ENCODE measurements around the gene SLC6A12.

The SLC6A12 gene

DNA sequence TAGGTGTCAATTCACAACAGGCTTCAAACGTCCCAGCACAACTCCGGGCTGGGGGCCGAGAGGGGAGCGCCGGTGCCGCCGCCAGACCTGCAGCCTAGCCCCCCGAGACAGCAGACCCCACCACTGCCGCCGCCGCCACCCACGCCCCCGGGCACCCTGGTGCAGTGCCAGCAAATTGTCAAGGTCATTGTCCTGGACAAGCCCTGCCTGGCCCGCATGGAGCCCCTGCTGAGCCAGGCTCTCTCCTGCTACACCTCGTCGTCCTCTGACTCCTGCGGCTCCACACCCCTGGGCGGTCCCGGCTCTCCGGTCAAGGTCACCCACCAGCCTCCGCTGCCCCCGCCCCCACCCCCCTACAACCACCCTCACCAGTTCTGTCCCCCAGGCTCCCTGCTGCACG is 39.4 kb downstream of the SLC6A12 start:
- WGBS, 2 donors (ENCODE audit: extremely low coverage in 2 of 2, insufficient read length in 2 of 2, insufficient replicate concordance in 1 of 2) = no CpG with 5 or more reads among the region's 23 CpGs
- Histone ChIP-seq H3K27me3 (ENCODE audit: control insufficient read depth in 3 of 3, insufficient read depth in 3 of 3, low read depth in 1 of 3, low read length in 3 of 3) (peaks cover 0 to 43% (median 0%) of the 10 kb centered on the region in 3 experiments), H4K8ac (ENCODE audit: low read depth, low read length) (no peak overlapping the region), H3K79me1 (ENCODE audit: low read depth, low read length) (no peaks in the 10 kb centered on the region), H4K91ac (ENCODE audit: low read depth, low read length, poor library complexity) (peak overlapping the region; percentile 64), H2BK12ac (ENCODE audit: low read length) (no peak overlapping the region), H3K27ac (replicated peaks; ENCODE audit: low read length) (no peak overlapping the region), H2BK120ac (ENCODE audit: low read depth, low read length) (no peak overlapping the region), H2AK5ac (ENCODE audit: low read depth, low read length) (peak overlapping the region; percentile 87), H3K4me1 (ENCODE audit: control insufficient read depth in 2 of 2, insufficient read depth in 1 of 2, low read depth in 1 of 2, low read length in 2 of 2) (peaks cover 5 to 28% of the 10 kb centered on the region in 2 donors), H3K23ac (ENCODE audit: low read depth, low read length, poor library complexity) (no peak overlapping the region), H3K4me3 (ENCODE audit: low read length in 2 of 2) (no peak overlapping the region), H3K4me2 (ENCODE audit: insufficient read depth, low read length, poor library complexity, severe bottlenecking) (no peak overlapping the region), H2BK15ac (ENCODE audit: low read length) (no peak overlapping the region), H2BK5ac (ENCODE audit: low read length) (no peak overlapping the region), H3K9me3 (replicated peaks in 1 of 2; ENCODE audit: control insufficient read depth in 2 of 2, insufficient read depth in 1 of 2, low read depth in 1 of 2, low read length in 2 of 2) (no peaks in the 10 kb centered on the region), H2AFZ (ENCODE audit: low read length) (no peak overlapping the region), H3K36me3 (replicated peaks in 1 of 2; ENCODE audit: control insufficient read depth in 2 of 2, insufficient read depth in 2 of 2, low read length in 2 of 2) (no peaks in the 10 kb centered on the region), H3K18ac (ENCODE audit: low read length) (no peak overlapping the region), H3K4ac (ENCODE audit: low read length) (no peak overlapping the region), H3K14ac (ENCODE audit: low read length) (no peak overlapping the region), H3K9ac (ENCODE audit: low read depth, low read length, poor library complexity) (no peak overlapping the region)
- no peak for DNase-seq (ENCODE audit: low spot score)

DNA sequence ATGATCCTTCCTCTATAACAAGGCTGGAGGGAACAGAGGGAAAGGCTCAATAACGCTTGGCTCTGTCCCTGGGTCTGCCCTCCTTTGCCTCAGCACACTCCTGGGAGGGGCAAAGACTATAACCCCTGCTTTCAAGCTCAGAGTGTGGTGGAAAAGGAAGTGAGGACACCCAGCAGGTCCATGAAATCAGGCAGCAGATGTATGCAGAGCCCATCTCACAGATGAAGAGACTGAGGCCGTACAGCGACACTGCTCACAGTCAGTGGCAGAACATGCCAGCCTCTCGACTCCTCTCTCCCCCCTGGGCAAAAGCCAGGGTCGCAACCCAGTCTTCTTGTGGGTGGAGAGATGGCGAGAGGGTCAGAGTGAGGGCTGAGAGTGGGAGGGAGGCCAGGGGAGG is 39.8 kb downstream of the SLC6A12 start:
- no CpG with 5 or more reads among the region's 6 CpGs for WGBS, 2 donors (ENCODE audit: extremely low coverage in 2 of 2, insufficient read length in 2 of 2, insufficient replicate concordance in 1 of 2)
- Histone ChIP-seq H3K79me1 (ENCODE audit: low read depth, low read length) (no peaks in the 10 kb centered on the region), H3K36me3 (replicated peaks in 1 of 2; ENCODE audit: control insufficient read depth in 2 of 2, insufficient read depth in 2 of 2, low read length in 2 of 2) (no peaks in the 10 kb centered on the region), H3K4ac (ENCODE audit: low read length) (no peak overlapping the region), H3K14ac (ENCODE audit: low read length) (no peak overlapping the region), H3K4me1 (ENCODE audit: control insufficient read depth in 2 of 2, insufficient read depth in 1 of 2, low read depth in 1 of 2, low read length in 2 of 2) (peaks cover 5 to 30% of the 10 kb centered on the region in 2 donors), H3K9ac (ENCODE audit: low read depth, low read length, poor library complexity) (no peak overlapping the region), H2BK5ac (ENCODE audit: low read length) (no peak overlapping the region), H3K9me3 (replicated peaks in 1 of 2; ENCODE audit: control insufficient read depth in 2 of 2, insufficient read depth in 1 of 2, low read depth in 1 of 2, low read length in 2 of 2) (no peaks in the 10 kb centered on the region), H4K91ac (ENCODE audit: low read depth, low read length, poor library complexity) (no peak overlapping the region), H3K27me3 (ENCODE audit: control insufficient read depth in 3 of 3, insufficient read depth in 3 of 3, low read depth in 1 of 3, low read length in 3 of 3) (peaks cover 0 to 43% (median 0%) of the 10 kb centered on the region in 3 experiments), H3K4me2 (ENCODE audit: insufficient read depth, low read length, poor library complexity, severe bottlenecking) (no peak overlapping the region), H4K8ac (ENCODE audit: low read depth, low read length) (no peak overlapping the region), H3K23ac (ENCODE audit: low read depth, low read length, poor library complexity) (no peak overlapping the region), H2BK15ac (ENCODE audit: low read length) (no peak overlapping the region), H3K18ac (ENCODE audit: low read length) (peak overlapping the region; percentile 20), H2BK12ac (ENCODE audit: low read length) (no peak overlapping the region), H2BK120ac (ENCODE audit: low read depth, low read length) (no peak overlapping the region), H2AFZ (ENCODE audit: low read length) (no peak overlapping the region), H3K27ac (replicated peaks; ENCODE audit: low read length) (no peak overlapping the region), H3K4me3 (ENCODE audit: low read length in 2 of 2) (no peak overlapping the region), H2AK5ac (ENCODE audit: low read depth, low read length) (no peak overlapping the region)
- no peak for DNase-seq (ENCODE audit: low spot score)

DNA sequence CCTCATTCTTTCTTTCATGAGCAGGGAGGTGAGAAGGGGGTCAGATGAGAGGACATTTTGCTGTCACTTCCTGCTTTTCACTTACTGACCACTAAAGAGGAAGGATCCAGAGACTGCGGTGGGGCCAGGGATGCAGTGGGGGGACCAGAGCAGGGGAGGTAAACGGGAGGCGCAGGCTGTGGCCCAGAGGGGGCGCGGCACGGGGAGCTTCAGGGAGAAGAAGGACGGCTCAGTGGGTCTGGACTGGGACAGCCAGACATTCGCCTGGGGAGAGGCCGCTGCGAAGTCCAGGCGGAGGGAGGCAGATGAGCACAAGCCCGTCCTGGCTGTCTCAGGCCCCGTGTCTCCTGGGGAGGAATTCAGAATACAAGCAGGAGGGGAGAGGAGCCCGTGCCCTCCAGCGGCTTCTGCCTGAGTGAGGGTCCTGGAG is 41.2 kb downstream of the SLC6A12 start:
- peaks cover 5 to 34% of the 10 kb centered on the region in 2 donors for H3K4me1 ChIP-seq (ENCODE audit: control insufficient read depth in 2 of 2, insufficient read depth in 1 of 2, low read depth in 1 of 2, low read length in 2 of 2)

DNA sequence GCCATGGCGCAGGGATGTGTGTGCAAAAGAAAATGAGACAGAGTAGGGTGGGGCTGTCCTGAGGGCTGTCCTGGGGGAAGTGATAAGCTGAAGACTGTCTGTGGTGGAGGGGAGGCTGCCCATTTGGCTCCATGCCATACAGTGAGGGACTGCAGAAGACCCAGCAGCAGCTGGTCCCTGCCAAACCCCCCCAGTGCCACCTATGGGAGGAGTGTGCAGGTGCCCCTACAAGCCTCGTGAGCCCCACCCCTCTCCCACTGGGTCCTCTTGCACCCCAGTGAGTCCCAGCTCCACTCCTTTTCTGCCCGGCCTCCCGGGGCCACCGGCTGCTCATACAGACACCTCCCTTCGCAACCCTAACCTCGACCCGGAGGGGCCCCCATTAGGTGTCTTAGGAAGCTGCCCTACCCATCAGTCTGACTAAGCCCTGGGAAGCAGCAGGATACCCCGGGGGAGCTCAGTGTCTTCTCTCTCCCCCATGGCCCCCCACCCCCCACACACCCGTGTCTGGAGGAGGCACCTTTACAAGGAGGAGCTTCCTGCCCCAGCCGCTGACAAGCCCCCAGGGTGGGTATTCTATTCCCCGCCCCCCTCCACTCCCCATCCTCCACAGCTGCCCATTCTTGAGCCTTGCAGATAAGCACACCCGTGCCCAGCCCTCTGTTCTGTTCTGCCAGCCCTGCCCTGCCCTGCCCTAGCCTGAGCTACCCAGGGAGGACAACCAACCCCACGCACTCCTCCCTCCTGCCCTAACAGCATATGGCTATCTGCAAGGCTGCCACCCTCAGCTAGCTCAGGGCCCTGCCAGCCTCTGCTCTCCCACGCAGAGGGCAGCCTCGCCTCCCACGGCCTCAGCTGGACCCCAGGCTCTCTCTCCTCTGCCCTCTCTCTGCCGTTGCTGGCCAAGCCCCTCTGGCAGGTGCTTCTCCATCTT is 41.9 kb downstream of the SLC6A12 start:
- peaks cover 0 to 53% (median 0%) of the 10 kb centered on the region in 3 experiments for H3K27me3 ChIP-seq (ENCODE audit: control insufficient read depth in 3 of 3, insufficient read depth in 3 of 3, low read depth in 1 of 3, low read length in 3 of 3)
- H3K4me3 ChIP-seq (ENCODE audit: low read length in 2 of 2) = no peak overlapping the region
- H4K91ac ChIP-seq (ENCODE audit: low read depth, low read length, poor library complexity) = no peak overlapping the region
- no peaks in the 10 kb centered on the region for H3K79me1 ChIP-seq (ENCODE audit: low read depth, low read length)
- H4K8ac ChIP-seq (ENCODE audit: low read depth, low read length) = no peak overlapping the region
- peak overlapping the region; percentile 94 for H2AK5ac ChIP-seq (ENCODE audit: low read depth, low read length)
- no CpG with 5 or more reads among the region's 18 CpGs for WGBS, 2 donors (ENCODE audit: extremely low coverage in 2 of 2, insufficient read length in 2 of 2, insufficient replicate concordance in 1 of 2)
- H3K4me2 ChIP-seq (ENCODE audit: insufficient read depth, low read length, poor library complexity, severe bottlenecking) = no peak overlapping the region
- H3K9ac ChIP-seq (ENCODE audit: low read depth, low read length, poor library complexity) = peak overlapping the region; percentile 65
- peaks cover 5 to 35% of the 10 kb centered on the region in 2 donors for H3K4me1 ChIP-seq (ENCODE audit: control insufficient read depth in 2 of 2, insufficient read depth in 1 of 2, low read depth in 1 of 2, low read length in 2 of 2)
- peak overlapping the region; percentile 81 for H3K18ac ChIP-seq (ENCODE audit: low read length)
- H3K27ac ChIP-seq (replicated peaks; ENCODE audit: low read length) = no peak overlapping the region
- peak overlapping the region; percentile 60 for H3K4ac ChIP-seq (ENCODE audit: low read length)
- peak overlapping the region; percentile 24 for H2BK12ac ChIP-seq (ENCODE audit: low read length)
- no peaks in the 10 kb centered on the region for H3K36me3 ChIP-seq (replicated peaks in 1 of 2; ENCODE audit: control insufficient read depth in 2 of 2, insufficient read depth in 2 of 2, low read length in 2 of 2)
- no peaks in the 10 kb centered on the region for H3K9me3 ChIP-seq (replicated peaks in 1 of 2; ENCODE audit: control insufficient read depth in 2 of 2, insufficient read depth in 1 of 2, low read depth in 1 of 2, low read length in 2 of 2)
- no peak overlapping the region for H2AFZ ChIP-seq (ENCODE audit: low read length)
- peak overlapping the region; percentile 52 for H3K23ac ChIP-seq (ENCODE audit: low read depth, low read length, poor library complexity)
- H2BK15ac ChIP-seq (ENCODE audit: low read length) = peak overlapping the region; percentile 61
- H2BK120ac ChIP-seq (ENCODE audit: low read depth, low read length) = no peak overlapping the region
- DNase-seq (ENCODE audit: low spot score) = no peak
- H3K14ac ChIP-seq (ENCODE audit: low read length) = peak overlapping the region; percentile 9
- peak overlapping the region; percentile 87 for H2BK5ac ChIP-seq (ENCODE audit: low read length)

More for the DNA sequence above, 41.2 kb downstream of the SLC6A12 start:
- H3K9me3 ChIP-seq (replicated peaks in 1 of 2; ENCODE audit: control insufficient read depth in 2 of 2, insufficient read depth in 1 of 2, low read depth in 1 of 2, low read length in 2 of 2) = no peaks in the 10 kb centered on the region
- H3K4ac ChIP-seq (ENCODE audit: low read length) = peak overlapping the region; percentile 60
- WGBS, 2 donors (ENCODE audit: extremely low coverage in 2 of 2, insufficient read length in 2 of 2, insufficient replicate concordance in 1 of 2) = no CpG with 5 or more reads among the region's 15 CpGs
- H2AFZ ChIP-seq (ENCODE audit: low read length) = peak overlapping the region; percentile 19
- no peak overlapping the region for H3K4me3 ChIP-seq (ENCODE audit: low read length in 2 of 2)
- H3K79me1 ChIP-seq (ENCODE audit: low read depth, low read length) = no peaks in the 10 kb centered on the region
- no peak overlapping the region for H3K4me2 ChIP-seq (ENCODE audit: insufficient read depth, low read length, poor library complexity, severe bottlenecking)
- peak overlapping the region; percentile 61 for H2BK15ac ChIP-seq (ENCODE audit: low read length)
- peak overlapping the region; percentile 87 for H2BK5ac ChIP-seq (ENCODE audit: low read length)
- H3K23ac ChIP-seq (ENCODE audit: low read depth, low read length, poor library complexity) = peak overlapping the region; percentile 52
- H2BK12ac ChIP-seq (ENCODE audit: low read length) = peak overlapping the region; percentile 24
- no peak overlapping the region for H4K91ac ChIP-seq (ENCODE audit: low read depth, low read length, poor library complexity)
- no peak overlapping the region for H4K8ac ChIP-seq (ENCODE audit: low read depth, low read length)
- peak overlapping the region; percentile 94 for H2AK5ac ChIP-seq (ENCODE audit: low read depth, low read length)
- H3K36me3 ChIP-seq (replicated peaks in 1 of 2; ENCODE audit: control insufficient read depth in 2 of 2, insufficient read depth in 2 of 2, low read length in 2 of 2) = no peaks in the 10 kb centered on the region
- no peak overlapping the region for H2BK120ac ChIP-seq (ENCODE audit: low read depth, low read length)
- peak overlapping the region; percentile 9 for H3K14ac ChIP-seq (ENCODE audit: low read length)
- DNase-seq (ENCODE audit: low spot score) = no peak
- H3K27ac ChIP-seq (replicated peaks; ENCODE audit: low read length) = no peak overlapping the region
- H3K9ac ChIP-seq (ENCODE audit: low read depth, low read length, poor library complexity) = no peak overlapping the region
- no peak overlapping the region for H3K18ac ChIP-seq (ENCODE audit: low read length)
- H3K27me3 ChIP-seq (ENCODE audit: control insufficient read depth in 3 of 3, insufficient read depth in 3 of 3, low read depth in 1 of 3, low read length in 3 of 3) = peaks cover 0 to 49% (median 0%) of the 10 kb centered on the region in 3 experiments

All from neuronal stem cell (in vitro differentiated cells).